Common myeloid progenitor, CD34-positive (primary cell): ENCODE data around the gene CACNA2D3.

ENCODE experiments used
- CTCF ChIA-PET: fragments of 350-600 bp; sonication (Branson Sonifier 250); formaldehyde crosslinking; loops from one replicate; lab custom pipeline; 2021; ENCODE audit warnings: antibody characterized with exemption; lab: Charles Lee
- POLR2A ChIA-PET: fragments of 350-600 bp; sonication (Branson Sonifier 250); formaldehyde crosslinking; loops from one replicate; lab custom pipeline; 2021; ENCODE audit warnings: antibody characterized with exemption; lab: Charles Lee
- DNase-seq, 3 donors: peaks; one replicate each; pipeline versions ENCODE4 v3.0.0 to v3.0.0-alpha.2; 2013
- H3K27ac ChIP-seq, 2 experiments: 1 replicate in 1 of 2; 2 replicates in 1 of 2; pipeline ENCODE4 v1.7.0; 2013; ENCODE audit warnings: inconsistent platforms in 2 of 2, low read length in 2 of 2, mild to moderate bottlenecking in 2 of 2, low read depth in 1 of 2, moderate library complexity in 1 of 2; ENCODE audit not compliant: severe bottlenecking in 2 of 2, insufficient read depth in 1 of 2, poor library complexity in 1 of 2
- H3K27me3 ChIP-seq, 5 experiments: replicated peaks in 2 of 5; 1 replicate in 3 of 5; 2 replicates in 2 of 5; pipeline versions ENCODE4 v1.6.1 to v1.7.0; 2013; ENCODE audit warnings: low read length in 4 of 5, mild to moderate bottlenecking in 2 of 5, moderate library complexity in 2 of 5, inconsistent platforms in 1 of 5; ENCODE audit not compliant: insufficient read depth in 5 of 5, control insufficient read depth in 4 of 5
- H3K36me3 ChIP-seq, 4 experiments: 1 replicate in 2 of 4; 2 replicates in 2 of 4; pipeline versions ENCODE4 v1.6.1 to v1.7.0; 2013; ENCODE audit warnings: low read length in 3 of 4, control low read depth in 1 of 4, mild to moderate bottlenecking in 1 of 4; ENCODE audit not compliant: control insufficient read depth in 4 of 4, insufficient read depth in 4 of 4
- H3K4me1 ChIP-seq, 4 experiments: 1 replicate in 3 of 4; 2 replicates in 1 of 4; pipeline versions ENCODE4 v1.6.1 to v1.7.1; 2013; ENCODE audit warnings: low read length in 3 of 4, mild to moderate bottlenecking in 3 of 4, control low read depth in 1 of 4, inconsistent platforms in 1 of 4, moderate library complexity in 1 of 4; ENCODE audit not compliant: control insufficient read depth in 4 of 4, insufficient read depth in 4 of 4; ENCODE audit errors: control extremely low read depth in 1 of 4
- H3K4me3 ChIP-seq, 7 experiments: 1 replicate in 4 of 7; 2 replicates in 3 of 7; pipeline versions ENCODE4 v1.5.1 to v1.7.0; 2013; ENCODE audit warnings: mild to moderate bottlenecking in 7 of 7, low read length in 6 of 7, moderate library complexity in 6 of 7, inconsistent platforms in 2 of 7, low read depth in 2 of 7, control low read depth in 1 of 7; ENCODE audit not compliant: insufficient read depth in 4 of 7, control insufficient read depth in 1 of 7; ENCODE audit errors: extremely low read depth in 1 of 7
- H3K9me3 ChIP-seq, 5 experiments: 1 replicate in 4 of 5; 2 replicates in 1 of 5; pipeline versions ENCODE4 v1.6.1 to v1.7.1; 2013; ENCODE audit warnings: low read length in 4 of 5, mild to moderate bottlenecking in 2 of 5, inconsistent platforms in 1 of 5, low read depth in 1 of 5, moderate library complexity in 1 of 5; ENCODE audit not compliant: control insufficient read depth in 4 of 5, insufficient read depth in 2 of 5; ENCODE audit errors: control extremely low read depth in 1 of 5
- WGBS: methylation state at CpG from one replicate; pipeline ENCODE4 v1.1.5; 2013; ENCODE audit not compliant: insufficient coverage; 5-methylcytosine and 5-hydroxymethylcytosine counted together

Gene CACNA2D3

DNA sequence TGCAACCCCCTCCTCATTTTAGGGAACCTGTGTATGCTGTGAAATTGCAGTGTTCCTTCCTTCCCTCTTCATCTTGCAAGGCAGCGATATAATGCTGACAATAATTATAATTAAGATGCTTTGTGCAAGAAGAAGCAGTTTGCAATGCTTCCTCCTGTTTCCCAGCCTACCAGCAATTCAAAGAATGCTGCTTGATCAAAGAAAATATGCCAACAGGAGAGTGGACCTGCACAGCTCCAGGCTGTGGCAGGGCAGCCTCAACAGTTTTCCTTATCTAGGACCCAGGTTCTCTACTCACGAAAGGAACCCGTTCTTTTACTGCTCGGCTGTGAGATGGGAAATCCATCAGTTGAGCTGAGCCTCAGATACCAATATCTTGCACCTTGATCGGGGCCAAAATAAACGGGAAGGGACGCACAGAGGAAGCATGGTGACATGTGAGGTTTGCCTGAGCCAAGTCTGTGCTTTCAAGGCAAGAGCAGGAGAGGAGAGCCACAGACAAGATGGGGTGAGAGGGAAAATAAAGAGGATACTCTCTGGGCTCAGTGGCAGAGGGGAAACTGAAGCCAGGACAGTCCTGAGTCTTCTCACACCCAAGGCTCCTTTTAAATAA lies 828.1 kb downstream of the CACNA2D3 start:
- no peaks in the 10 kb centered on the region for H3K9me3 ChIP-seq
- ChIA-PET POLR2A (no interaction called here), CTCF (no interaction called here)
- H3K27me3 ChIP-seq, result no peaks in the 10 kb centered on the region
- no peak for DNase-seq
- 9% methylated on average over 5 of the region's 7 CpGs for WGBS
- no peaks in the 10 kb centered on the region for H3K4me1 ChIP-seq
- no peaks in the 10 kb centered on the region for H3K36me3 ChIP-seq
- no peak overlapping the region for H3K27ac ChIP-seq
- no peak overlapping the region for H3K4me3 ChIP-seq

DNA sequence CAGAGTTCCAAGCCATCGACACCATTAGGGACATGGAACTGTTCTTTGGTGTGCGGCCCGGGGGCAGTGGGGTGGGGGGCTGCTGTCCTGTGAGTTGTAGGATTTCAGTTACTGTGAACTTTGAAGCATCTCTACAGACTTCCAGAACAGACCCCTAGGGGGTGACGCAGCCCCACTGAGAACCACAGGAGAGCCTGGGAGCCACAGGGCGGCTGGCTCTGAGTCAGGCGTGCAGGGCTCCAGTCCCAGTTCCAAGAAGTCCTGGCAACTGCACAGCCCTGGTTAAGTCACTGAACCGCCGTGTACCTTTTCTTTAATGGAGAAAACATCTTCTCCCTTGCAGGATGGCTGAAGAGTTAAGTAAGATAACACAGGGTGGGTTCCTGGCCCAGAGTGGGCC lies 829.1 kb downstream of the CACNA2D3 start:
- Histone ChIP-seq H3K27me3 (no peaks in the 10 kb centered on the region), H3K9me3 (no peaks in the 10 kb centered on the region), H3K4me3 (no peak overlapping the region), H3K27ac (no peak overlapping the region), H3K36me3 (no peaks in the 10 kb centered on the region), H3K4me1 (no peaks in the 10 kb centered on the region)
- WGBS, result 86% methylated on average over 6 of the region's 8 CpGs
- ChIA-PET CTCF (no interaction called here), POLR2A (no interaction called here)
- peak in 2 of 3 donors; percentile 2 to 7 for DNase-seq

DNA sequence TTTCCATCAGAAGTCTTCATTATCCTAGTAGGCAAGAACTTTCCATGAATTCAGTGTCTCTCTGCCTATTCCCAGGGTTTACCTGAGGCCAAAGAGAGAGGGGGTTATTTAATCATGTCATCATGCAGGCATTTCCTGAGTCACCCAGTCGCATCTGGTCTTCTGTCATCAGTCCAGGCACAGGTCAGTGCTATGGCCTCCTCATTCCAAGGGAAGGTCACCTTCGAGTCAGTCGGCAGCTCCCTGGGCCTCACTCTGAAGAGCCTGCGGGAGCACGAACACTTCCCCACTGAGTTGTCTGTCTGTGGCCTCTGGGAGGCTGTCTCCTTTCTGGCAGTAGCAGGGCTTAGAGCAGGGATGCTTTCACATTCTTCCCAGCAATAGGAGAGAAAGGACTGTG lies 831.7 kb downstream of the CACNA2D3 start:
- ChIA-PET CTCF (no interaction called here), POLR2A (no interaction called here)
- H3K4me1 ChIP-seq, result no peaks in the 10 kb centered on the region
- H3K27me3 ChIP-seq, result no peaks in the 10 kb centered on the region
- no peaks in the 10 kb centered on the region for H3K36me3 ChIP-seq
- H3K4me3 ChIP-seq, result no peak overlapping the region
- H3K9me3 ChIP-seq, result no peaks in the 10 kb centered on the region
- DNase-seq, result no peak
- H3K27ac ChIP-seq, result no peak overlapping the region
- whole genome bisulfite sequencing, result 100% methylated on average over 4 of the region's 5 CpGs

DNA sequence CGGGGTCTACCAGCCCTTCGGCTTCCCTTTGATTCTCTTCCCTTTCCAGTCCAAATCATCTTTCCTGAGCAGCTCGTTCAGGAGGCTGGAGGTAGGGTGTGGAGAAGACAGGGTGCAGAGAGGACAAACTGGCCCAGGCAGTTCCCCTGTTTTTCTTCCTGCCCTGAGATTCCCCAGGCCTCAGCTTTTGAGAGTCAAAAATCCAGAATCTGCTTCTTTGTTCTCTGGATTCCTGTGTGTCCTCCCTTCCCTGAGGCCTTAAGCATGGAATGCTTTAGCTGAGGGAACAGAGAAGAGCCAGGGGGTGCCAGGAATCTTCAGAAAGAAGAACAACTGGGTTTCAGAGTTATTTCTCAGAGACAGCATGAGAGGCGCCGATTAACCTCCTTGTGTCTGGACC lies 832.2 kb downstream of the CACNA2D3 start:
- H3K4me3 ChIP-seq, result no peak overlapping the region
- no peaks in the 10 kb centered on the region for H3K9me3 ChIP-seq
- no peaks in the 10 kb centered on the region for H3K36me3 ChIP-seq
- no peaks in the 10 kb centered on the region for H3K4me1 ChIP-seq
- no peaks in the 10 kb centered on the region for H3K27me3 ChIP-seq
- no peak overlapping the region for H3K27ac ChIP-seq
- ChIA-PET CTCF (no interaction called here), POLR2A (no interaction called here)
- 100% methylated on average over 1 of the region's 5 CpGs for WGBS
- DNase-seq, result no peak

DNA sequence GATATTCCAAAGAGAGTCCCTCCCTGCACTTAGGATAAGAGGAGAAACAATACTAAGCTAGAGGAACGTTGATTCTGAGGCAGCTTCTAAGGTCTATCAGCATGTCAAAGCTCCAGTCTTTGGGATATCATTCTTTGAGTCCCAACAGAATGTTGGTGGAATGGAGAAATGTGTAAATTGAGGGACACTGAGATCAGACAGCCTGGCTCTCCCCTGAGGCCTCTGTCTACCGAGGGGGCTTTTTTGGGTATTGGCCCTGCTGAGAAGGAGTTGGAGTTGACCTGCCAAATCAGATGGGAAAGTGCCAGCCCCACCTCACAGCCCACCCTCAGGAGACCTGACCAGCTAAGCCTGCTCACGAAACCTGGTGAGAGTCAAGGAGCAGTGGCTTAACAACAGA lies 833.1 kb downstream of the CACNA2D3 start:
- WGBS, result 94% methylated on average over 3 of the region's 3 CpGs
- Histone ChIP-seq H3K27me3 (no peaks in the 10 kb centered on the region), H3K36me3 (no peaks in the 10 kb centered on the region), H3K4me3 (no peak overlapping the region), H3K9me3 (no peaks in the 10 kb centered on the region), H3K27ac (no peak overlapping the region), H3K4me1 (no peaks in the 10 kb centered on the region)
- ChIA-PET POLR2A (interaction anchor here (0.6 kb wide), 1 partner anchor 154 kb away, joined by 3 read pairs; no protein-coding TSS in a partner anchor), CTCF (no interaction called here)
- no peak for DNase-seq

DNA sequence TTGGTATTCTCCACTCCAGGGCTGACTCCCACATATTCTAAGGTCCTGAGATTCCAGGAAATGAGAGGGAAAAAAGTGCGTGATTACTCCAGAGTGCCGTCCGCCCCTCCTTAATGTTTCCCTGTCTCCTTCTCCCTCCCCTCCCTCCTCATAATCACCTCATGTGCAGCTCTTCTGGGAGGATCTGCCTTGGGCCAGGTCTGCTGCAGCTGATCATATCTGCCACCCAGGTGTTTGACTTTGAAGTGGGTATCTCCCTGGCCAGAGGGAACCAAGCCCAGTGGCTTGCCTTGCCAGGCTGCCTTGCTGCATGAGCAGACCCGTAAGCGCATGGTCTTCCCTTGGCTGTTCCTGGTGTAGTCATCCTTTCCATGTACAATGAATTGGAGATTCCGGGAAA lies 833.6 kb downstream of the CACNA2D3 start:
- ChIA-PET POLR2A (interaction anchor here (0.6 kb wide), 1 partner anchor 153 kb away, joined by 3 read pairs; no protein-coding TSS in a partner anchor), CTCF (no interaction called here)
- Histone ChIP-seq H3K27me3 (no peaks in the 10 kb centered on the region), H3K4me1 (no peaks in the 10 kb centered on the region), H3K4me3 (no peak overlapping the region), H3K36me3 (no peaks in the 10 kb centered on the region), H3K9me3 (no peaks in the 10 kb centered on the region), H3K27ac (no peak overlapping the region)
- DNase-seq, result no peak
- 100% methylated on average over 3 of the region's 6 CpGs for WGBS

DNA sequence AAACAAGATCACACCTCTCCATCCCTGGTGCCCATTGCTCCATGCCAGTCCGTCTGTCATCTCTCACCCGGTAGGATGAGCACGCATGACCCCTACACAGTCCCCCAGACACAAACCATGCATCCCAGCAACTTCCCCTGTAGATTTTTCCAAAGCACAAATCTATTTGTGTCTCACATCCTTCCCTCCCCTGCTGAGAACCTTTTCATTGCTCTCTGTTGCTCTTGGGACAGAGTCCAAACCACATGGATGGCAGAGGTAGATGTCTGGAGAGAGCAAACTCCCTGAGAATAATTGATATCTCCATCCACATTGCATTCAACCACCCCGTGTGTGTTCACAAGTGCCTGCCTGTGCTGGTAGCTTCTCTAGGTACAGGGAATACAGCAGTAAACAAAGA lies 835.4 kb downstream of the CACNA2D3 start:
- Histone ChIP-seq H3K4me3 (no peak overlapping the region), H3K9me3 (no peaks in the 10 kb centered on the region), H3K4me1 (no peaks in the 10 kb centered on the region), H3K27me3 (no peaks in the 10 kb centered on the region), H3K27ac (no peak overlapping the region), H3K36me3 (no peaks in the 10 kb centered on the region)
- 85% methylated on average over 3 of the region's 4 CpGs for WGBS
- ChIA-PET POLR2A (no interaction called here), CTCF (no interaction called here)
- DNase-seq, result no peak
